HL-60/S4 treated with phorbol 12-myristate 13-acetate at 8.2 ng/mL for 4 days and 3 days (cell line): Measurements from ENCODE around the gene SSBP2.
"Not testable (repeated sequence)": the region's sequence is repeated elsewhere in the genome, so short reads cannot be mapped to it uniquely, and the experiment has no call there.

ENCODE experiments used
- in situ Hi-C: fragments of 300-500 bp; cut with MboI; formaldehyde crosslinking; loops from 2 replicates; pipeline ENCODE4 v1.15.0; 2022; ENCODE audit warnings: low sequenced_read_pairs

SSBP2 gene

GRCh38 chr5:81486711-81487110 is 264.2 kb downstream of the SSBP2 start:
- in situ Hi-C loops = no loop called here

GRCh38 chr5:81482595-81482994 is 268.3 kb downstream of the SSBP2 start:
- in situ Hi-C loops = no loop called here

- in situ Hi-C loops = not testable (repeated sequence)
Observed at GRCh38 chr5:81473395-81473794, 277.5 kb downstream of the SSBP2 start.

GRCh38 chr5:81469676-81470075 is 281.2 kb downstream of the SSBP2 start:
- in situ Hi-C loops = no loop called here

- in situ Hi-C loops = no loop called here
Observed at GRCh38 chr5:81450940-81451339, 300.0 kb downstream of the SSBP2 start.

GRCh38 chr5:81435023-81435422 is 315.9 kb downstream of the SSBP2 start:
- in situ Hi-C loops = no loop called here

- in situ Hi-C loops = no loop called here
Observed at GRCh38 chr5:81429985-81430384, 320.9 kb downstream of the SSBP2 start.

GRCh38 chr5:81429363-81429762 is 321.5 kb downstream of the SSBP2 start:
- in situ Hi-C loops = no loop called here

- in situ Hi-C loops = no loop called here
Observed at GRCh38 chr5:81428861-81429260, 322.0 kb downstream of the SSBP2 start.

GRCh38 chr5:81428446-81428845 is 322.5 kb downstream of the SSBP2 start:
- in situ Hi-C loops = no loop called here

GRCh38 chr5:81427566-81427965 is 323.3 kb downstream of the SSBP2 start:
- in situ Hi-C loops = no loop called here

- in situ Hi-C loops = no loop called here
Observed at GRCh38 chr5:81426359-81427030, 324.4 kb downstream of the SSBP2 start.

GRCh38 chr5:81425569-81425968 is 325.3 kb downstream of the SSBP2 start:
- in situ Hi-C loops = no loop called here

GRCh38 chr5:81424728-81425127 is 326.2 kb downstream of the SSBP2 start:
- in situ Hi-C loops = no loop called here

- in situ Hi-C loops = no loop called here
Observed at GRCh38 chr5:81422671-81423070, 328.2 kb downstream of the SSBP2 start.

GRCh38 chr5:81420039-81420667 is 330.7 kb downstream of the SSBP2 start:
- in situ Hi-C loops = no loop called here

- in situ Hi-C loops = no loop called here
Observed at GRCh38 chr5:81418606-81419005, 332.3 kb downstream of the SSBP2 start.

- in situ Hi-C loops = no loop called here
Observed at GRCh38 chr5:81417052-81417451, 333.8 kb downstream of the SSBP2 start.

- in situ Hi-C loops = no loop called here
Observed at GRCh38 chr5:81409896-81410295, 341.0 kb downstream of the SSBP2 start.

GRCh38 chr5:81409361-81409760 is 341.5 kb downstream of the SSBP2 start:
- in situ Hi-C loops = no loop called here

GRCh38 chr5:81408496-81408895 is 342.4 kb downstream of the SSBP2 start:
- in situ Hi-C loops = no loop called here

- in situ Hi-C loops = not testable (repeated sequence)
Observed at GRCh38 chr5:81407811-81408210, 343.1 kb downstream of the SSBP2 start.
